Activated naive CD4-positive, alpha-beta T cell treated with anti-CD3 and anti-CD28 coated beads, Interleukin-2, amount 50 U/mL, for 24 hours (primary cell): Measurements from ENCODE around the gene MX1.
"Not testable (repeated sequence)": the region's sequence is repeated elsewhere in the genome, so short reads cannot be mapped to it uniquely, and the experiment has no call there.

ENCODE experiments used
- H3K27ac Mint-ChIP-seq: one replicate; pipeline ENCODE4 v1.8.0; 2021; ENCODE audit warnings: mild to moderate bottlenecking, mixed read lengths
- H3K27me3 Mint-ChIP-seq: one replicate; pipeline ENCODE4 v1.8.0; 2021; ENCODE audit warnings: mixed read lengths
- H3K36me3 Mint-ChIP-seq: one replicate; pipeline ENCODE4 v1.8.0; 2021; ENCODE audit warnings: mixed read lengths
- H3K4me1 Mint-ChIP-seq: one replicate; pipeline ENCODE4 v1.8.0; 2021; ENCODE audit warnings: mixed read lengths
- H3K4me3 Mint-ChIP-seq: one replicate; pipeline ENCODE4 v1.8.0; 2021; ENCODE audit warnings: mild to moderate bottlenecking, mixed read lengths
- H3K9me3 Mint-ChIP-seq: one replicate; pipeline ENCODE4 v1.8.0; 2021; ENCODE audit warnings: mixed read lengths

The MX1 gene

DNA sequence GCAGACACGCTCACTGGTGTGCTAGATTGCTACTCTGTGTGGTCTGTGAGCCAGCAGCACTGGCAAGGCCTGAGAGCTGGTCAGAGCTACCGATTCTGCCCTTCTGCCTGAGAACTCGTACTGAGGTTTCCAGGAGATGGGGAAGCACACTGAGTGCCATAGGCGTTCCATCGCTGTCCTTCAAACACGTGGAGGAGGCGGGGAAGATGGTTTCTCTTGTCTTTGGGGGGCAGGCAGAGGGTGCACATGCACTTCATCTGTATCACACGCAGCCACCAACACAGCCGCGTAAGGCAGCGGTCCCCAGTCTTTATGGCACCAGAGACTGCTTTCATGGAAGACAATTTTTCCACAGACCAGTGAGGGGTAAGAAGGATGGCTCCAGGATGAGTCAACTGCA is 23.8 kb upstream of the MX1 start:
- Mint-ChIP-seq H3K4me1 (no peaks in the 10 kb centered on the region), H3K36me3 (peaks cover 27% of the 10 kb centered on the region), H3K9me3 (no peaks in the 10 kb centered on the region), H3K27me3 (no peaks in the 10 kb centered on the region), H3K27ac (no peak overlapping the region), H3K4me3 (no peak overlapping the region)

DNA sequence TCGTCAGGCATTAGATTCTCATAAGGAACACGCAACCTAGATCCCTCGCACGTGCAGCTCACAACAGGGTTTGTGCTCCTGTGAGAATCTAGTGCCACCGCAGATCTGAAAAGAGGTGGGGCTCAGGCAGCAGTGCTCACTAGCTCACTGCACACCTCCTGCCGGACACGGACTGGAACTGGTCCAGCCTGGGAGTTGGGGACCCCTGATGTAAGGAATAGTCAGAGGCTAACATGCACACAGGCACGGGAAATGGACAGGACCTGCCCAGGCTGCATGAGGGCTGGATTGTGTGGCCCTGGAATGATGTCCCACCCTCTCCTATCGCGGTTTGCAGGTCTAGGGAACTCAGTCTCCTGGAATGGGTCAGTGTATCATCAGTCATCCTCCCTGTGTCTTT is 23.2 kb upstream of the MX1 start:
- H3K27ac Mint-ChIP-seq, result no peak overlapping the region
- no peaks in the 10 kb centered on the region for H3K27me3 Mint-ChIP-seq
- no peaks in the 10 kb centered on the region for H3K9me3 Mint-ChIP-seq
- H3K4me1 Mint-ChIP-seq, result no peaks in the 10 kb centered on the region
- H3K36me3 Mint-ChIP-seq, result peaks cover 23% of the 10 kb centered on the region
- no peak overlapping the region for H3K4me3 Mint-ChIP-seq

DNA sequence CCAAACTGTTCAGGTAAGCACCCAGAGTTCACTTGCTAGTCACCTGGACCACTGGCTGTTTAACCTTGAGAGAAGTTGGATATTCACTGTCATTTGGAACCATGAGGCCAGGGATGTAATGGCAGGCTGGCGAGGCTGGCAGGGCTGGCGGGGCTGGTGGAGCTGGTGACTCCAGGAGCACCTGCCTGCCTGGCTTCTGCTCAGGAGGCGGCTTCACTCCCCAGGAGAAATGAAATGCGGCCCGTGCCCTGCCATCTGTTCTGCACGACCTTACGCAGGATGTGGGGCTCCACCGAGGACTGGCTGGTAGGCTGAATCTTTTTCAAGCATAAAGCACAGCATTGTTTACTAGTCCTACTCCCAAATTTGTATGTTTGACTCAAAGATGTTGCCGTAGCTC is 22.7 kb upstream of the MX1 start:
- H3K4me1 Mint-ChIP-seq, result no peaks in the 10 kb centered on the region
- peaks cover 27% of the 10 kb centered on the region for H3K36me3 Mint-ChIP-seq

DNA sequence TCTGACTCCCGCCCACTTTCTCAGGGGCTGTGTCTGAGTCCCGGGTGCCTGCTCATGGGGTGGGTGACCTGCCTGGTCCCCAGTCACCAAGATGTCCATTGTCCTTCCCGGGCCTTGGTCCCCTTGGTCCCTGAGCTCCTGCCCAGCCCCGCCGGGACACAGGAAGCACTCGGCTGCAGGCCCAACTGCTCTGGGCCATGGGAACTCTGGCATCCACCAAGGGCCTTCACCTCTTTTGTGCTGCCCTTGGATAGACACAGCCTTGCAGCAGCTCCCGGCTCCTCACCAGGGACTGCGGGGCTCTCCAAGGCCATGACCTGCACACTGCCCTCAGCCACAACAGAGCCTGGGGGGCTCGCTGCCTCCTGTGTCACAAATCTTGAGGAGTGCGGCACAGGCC is 22.1 kb upstream of the MX1 start:
- Mint-ChIP-seq H3K9me3 (no peaks in the 10 kb centered on the region), H3K36me3 (peaks cover 33% of the 10 kb centered on the region), H3K4me3 (no peak overlapping the region), H3K4me1 (no peaks in the 10 kb centered on the region), H3K27me3 (no peaks in the 10 kb centered on the region), H3K27ac (no peak overlapping the region)

More for the DNA sequence above, 22.7 kb upstream of the MX1 start:
- H3K4me3 Mint-ChIP-seq, result no peak overlapping the region
- H3K9me3 Mint-ChIP-seq, result no peaks in the 10 kb centered on the region
- H3K27ac Mint-ChIP-seq, result no peak overlapping the region
- H3K27me3 Mint-ChIP-seq, result no peaks in the 10 kb centered on the region

DNA sequence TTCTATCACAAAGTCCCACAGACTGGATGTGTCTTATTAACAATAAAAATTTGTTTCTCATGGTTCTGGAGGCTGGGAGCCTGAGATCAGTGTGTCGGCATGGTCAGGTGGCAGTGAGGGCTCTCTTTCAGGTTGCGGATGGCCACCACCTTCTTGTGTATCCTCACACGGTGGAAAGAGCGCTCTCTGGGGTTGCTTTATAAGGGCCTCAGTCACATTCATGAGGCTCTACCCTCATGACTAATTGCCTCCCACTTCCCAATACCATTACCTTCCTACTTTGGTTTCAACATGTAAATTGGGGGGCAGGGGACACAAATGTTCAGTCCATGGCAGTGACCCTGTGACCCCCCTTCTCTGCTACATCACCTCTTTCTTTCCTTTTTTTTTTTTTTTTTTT is 20.7 kb upstream of the MX1 start:
- H3K4me1 Mint-ChIP-seq, result no peaks in the 10 kb centered on the region
- H3K36me3 Mint-ChIP-seq, result peaks cover 42% of the 10 kb centered on the region
- H3K27ac Mint-ChIP-seq, result no peak overlapping the region
- H3K4me3 Mint-ChIP-seq, result no peak overlapping the region
- peaks cover 1% of the 10 kb centered on the region for H3K9me3 Mint-ChIP-seq
- no peaks in the 10 kb centered on the region for H3K27me3 Mint-ChIP-seq

DNA sequence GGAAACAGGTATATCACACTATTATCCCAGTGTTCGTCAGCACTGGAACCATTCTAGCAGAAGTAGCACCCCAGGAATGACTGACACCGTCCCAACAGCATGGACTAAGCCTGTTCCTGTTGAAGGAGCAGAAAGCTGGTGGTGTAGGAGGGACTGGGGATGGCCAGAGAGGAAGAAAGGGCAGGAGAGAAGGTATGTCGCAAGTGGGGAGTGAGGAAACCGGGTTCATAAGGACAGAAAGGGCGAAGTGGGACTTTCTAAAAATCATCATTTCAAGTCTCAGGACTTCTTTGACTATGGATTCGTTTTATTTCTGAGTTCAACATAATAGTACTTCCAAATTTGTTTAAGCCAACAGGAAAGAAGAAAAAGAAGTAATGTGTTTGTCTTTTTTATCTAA is 19.7 kb upstream of the MX1 start:
- H3K4me1 Mint-ChIP-seq, result no peaks in the 10 kb centered on the region
- H3K27ac Mint-ChIP-seq, result no peak overlapping the region
- peaks cover 43% of the 10 kb centered on the region for H3K36me3 Mint-ChIP-seq
- peaks cover 4% of the 10 kb centered on the region for H3K9me3 Mint-ChIP-seq
- H3K4me3 Mint-ChIP-seq, result no peak overlapping the region
- no peaks in the 10 kb centered on the region for H3K27me3 Mint-ChIP-seq

DNA sequence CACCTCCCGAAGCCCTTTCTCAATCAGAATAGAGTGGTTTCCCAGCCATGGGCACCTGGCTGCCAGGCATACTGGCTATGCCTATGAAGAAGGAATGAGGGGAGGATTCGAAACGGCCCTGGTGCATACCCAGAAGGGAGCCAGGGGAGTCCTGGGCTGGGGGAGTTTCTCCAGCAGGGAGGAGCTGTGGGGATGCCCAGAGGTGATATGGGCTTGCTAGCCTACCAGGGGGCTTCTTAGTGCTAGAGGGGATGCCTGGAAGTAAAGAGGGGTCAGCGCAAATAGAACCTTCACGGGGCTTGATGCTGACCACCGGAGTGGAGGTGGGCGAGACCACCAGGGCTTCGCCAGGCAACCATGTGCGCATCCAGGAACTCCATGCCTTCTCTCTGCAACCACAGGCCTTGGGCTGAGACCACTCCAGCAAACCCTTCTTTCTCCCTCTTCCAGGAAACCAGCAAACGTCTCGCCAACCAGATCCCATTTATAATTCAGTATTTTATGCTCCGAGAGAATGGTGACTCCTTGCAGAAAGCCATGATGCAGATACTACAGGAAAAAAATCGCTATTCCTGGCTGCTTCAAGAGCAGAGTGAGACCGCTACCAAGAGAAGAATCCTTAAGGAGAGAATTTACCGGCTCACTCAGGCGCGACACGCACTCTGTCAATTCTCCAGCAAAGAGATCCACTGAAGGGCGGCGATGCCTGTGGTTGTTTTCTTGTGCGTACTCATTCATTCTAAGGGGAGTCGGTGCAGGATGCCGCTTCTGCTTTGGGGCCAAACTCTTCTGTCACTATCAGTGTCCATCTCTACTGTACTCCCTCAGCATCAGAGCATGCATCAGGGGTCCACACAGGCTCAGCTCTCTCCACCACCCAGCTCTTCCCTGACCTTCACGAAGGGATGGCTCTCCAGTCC is 18.2 kb upstream of the MX1 start:
- H3K27ac Mint-ChIP-seq, result no peak overlapping the region
- no peak overlapping the region for H3K4me3 Mint-ChIP-seq
- no peaks in the 10 kb centered on the region for H3K27me3 Mint-ChIP-seq
- no peaks in the 10 kb centered on the region for H3K4me1 Mint-ChIP-seq
- H3K36me3 Mint-ChIP-seq, result peaks cover 44% of the 10 kb centered on the region
- H3K9me3 Mint-ChIP-seq, result peaks cover 4% of the 10 kb centered on the region

DNA sequence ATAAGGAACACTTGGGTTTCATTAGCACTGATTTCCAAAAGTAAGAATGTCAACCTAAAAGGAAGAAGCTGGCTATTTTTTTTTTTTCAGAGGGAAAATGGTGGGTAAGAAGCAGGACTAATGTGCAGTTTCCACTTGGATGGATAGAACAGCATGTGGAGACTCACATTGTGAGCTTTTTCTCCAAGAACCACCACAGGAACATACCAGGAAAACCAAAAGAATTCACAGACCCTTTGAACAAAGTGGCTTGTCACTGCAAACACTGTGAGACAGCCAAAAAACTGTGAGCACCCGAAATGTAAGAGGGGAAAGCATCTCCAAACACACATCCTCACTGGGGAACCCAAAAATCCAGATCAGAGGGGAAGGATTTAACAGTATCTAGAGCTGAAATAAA is 15.7 kb upstream of the MX1 start:
- Mint-ChIP-seq H3K36me3 (peaks cover 39% of the 10 kb centered on the region), H3K9me3 (peaks cover 18% of the 10 kb centered on the region), H3K4me3 (no peak overlapping the region), H3K27me3 (no peaks in the 10 kb centered on the region), H3K4me1 (no peaks in the 10 kb centered on the region), H3K27ac (peak overlapping the region; percentile 52)

DNA sequence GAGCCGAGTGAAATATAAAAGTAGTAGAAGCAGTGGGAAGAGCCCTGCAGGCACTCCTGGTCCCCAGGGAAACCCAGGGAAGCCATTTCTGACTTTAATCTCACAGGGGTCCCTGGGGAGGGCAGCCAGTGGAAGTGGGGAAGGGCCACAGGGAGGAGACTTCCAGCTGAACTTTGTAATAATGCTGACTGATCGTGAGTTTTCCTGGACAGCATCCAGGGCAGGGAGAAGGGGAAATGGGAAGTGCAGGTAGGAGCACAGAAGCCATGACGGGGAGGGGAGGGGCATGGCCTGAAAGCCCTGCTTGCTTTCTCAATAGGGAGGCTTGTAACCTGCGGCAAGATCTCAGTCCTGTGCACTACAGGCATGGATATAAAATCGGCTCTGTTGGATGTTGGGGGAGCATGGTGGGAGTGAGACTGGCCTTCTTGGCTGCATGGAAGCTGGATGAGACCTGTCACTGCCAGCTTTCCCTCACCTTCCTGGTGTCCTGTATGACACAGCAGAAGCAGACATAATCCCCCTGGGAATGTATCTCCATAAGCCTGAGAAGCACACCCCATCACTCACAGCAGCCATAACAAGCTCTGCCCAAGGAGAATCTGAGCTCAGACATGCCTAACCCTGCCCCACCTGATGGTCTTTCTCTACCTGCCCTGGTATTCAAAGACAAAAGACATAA is 15.1 kb upstream of the MX1 start:
- peaks cover 39% of the 10 kb centered on the region for H3K36me3 Mint-ChIP-seq
- peak overlapping the region; percentile 52 for H3K27ac Mint-ChIP-seq
- H3K4me1 Mint-ChIP-seq, result no peaks in the 10 kb centered on the region
- peaks cover 18% of the 10 kb centered on the region for H3K9me3 Mint-ChIP-seq
- H3K27me3 Mint-ChIP-seq, result no peaks in the 10 kb centered on the region
- no peak overlapping the region for H3K4me3 Mint-ChIP-seq

DNA sequence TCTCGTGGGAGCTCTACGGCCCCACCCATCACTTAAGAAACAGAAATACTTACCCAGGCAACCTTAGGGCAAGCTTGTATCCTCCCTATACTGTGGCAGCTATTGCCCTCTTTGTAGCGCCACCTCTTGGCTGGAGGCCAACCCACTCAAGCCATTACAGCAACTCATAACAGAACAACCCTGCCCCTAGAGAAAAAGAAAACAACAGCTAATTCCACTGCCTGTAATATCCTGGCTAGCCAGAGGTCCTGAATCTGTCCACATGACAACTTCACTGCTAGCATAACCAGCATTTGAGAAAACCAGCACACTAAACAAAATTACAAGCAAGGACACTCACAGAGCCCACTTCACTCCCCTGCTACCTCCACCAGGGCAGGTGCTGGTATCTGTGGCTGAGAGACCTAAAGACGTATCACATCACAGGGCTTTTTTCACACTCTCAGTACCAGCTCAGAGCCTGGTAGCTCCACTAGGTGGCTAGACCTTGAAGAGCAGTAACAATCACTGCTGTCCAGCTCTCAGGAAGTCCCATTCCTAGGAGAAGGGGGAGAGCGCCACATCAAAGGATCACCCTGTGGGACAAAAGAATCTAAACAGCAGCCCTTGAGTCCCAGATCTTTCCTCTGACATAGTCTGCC is 14.5 kb upstream of the MX1 start:
- H3K4me3 Mint-ChIP-seq, result no peak overlapping the region
- H3K36me3 Mint-ChIP-seq, result peaks cover 35% of the 10 kb centered on the region
- H3K27me3 Mint-ChIP-seq, result no peaks in the 10 kb centered on the region
- H3K27ac Mint-ChIP-seq, result no peak overlapping the region
- peaks cover 18% of the 10 kb centered on the region for H3K9me3 Mint-ChIP-seq
- no peaks in the 10 kb centered on the region for H3K4me1 Mint-ChIP-seq

DNA sequence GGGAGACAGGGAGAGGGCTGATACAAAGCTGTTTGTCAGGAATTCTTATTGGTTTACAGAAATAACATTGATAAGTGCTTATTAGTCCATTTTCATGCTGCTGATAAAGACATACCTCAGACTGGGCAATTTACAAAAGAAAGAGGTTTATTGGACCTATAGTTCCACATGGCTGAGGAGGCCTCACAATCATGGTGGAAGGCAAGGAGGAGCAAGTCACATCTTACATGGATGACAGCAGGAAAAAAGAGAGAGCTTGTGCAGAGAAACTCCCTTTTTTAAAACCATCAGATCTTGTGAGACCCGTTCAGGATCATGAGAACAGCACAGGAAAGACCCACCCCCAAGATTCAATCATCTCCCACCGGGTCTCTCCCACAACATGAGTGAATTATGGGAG is 8.5 kb upstream of the MX1 start:
- not testable (repeated sequence) for H3K4me3 Mint-ChIP-seq, H3K36me3 Mint-ChIP-seq, H3K27me3 Mint-ChIP-seq
- peaks cover 18% of the 10 kb centered on the region for H3K4me1 Mint-ChIP-seq
- peaks cover 14% of the 10 kb centered on the region for H3K9me3 Mint-ChIP-seq
- peak overlapping the region; percentile 43 for H3K27ac Mint-ChIP-seq

DNA sequence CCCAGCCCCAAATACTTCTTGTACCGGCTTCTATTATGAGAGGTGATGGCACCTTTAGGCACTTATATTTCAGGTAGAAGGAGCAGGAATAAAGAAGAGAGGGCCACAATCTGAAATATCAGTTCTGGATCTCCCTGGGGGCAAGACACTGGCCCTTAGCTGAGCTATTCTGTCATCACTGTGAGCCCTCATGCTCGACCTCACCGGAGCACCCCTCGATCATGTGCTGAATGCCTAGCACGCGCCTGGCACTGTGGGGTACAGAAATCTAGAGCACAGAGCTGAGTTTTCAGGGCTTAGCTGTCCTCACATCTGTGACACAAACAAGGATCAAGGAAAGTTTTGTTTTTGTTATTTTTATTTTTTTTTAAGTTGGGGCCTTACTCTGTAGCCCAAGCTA is 7.6 kb upstream of the MX1 start:
- peaks cover 26% of the 10 kb centered on the region for H3K4me1 Mint-ChIP-seq
- H3K36me3 Mint-ChIP-seq, result peaks cover 2% of the 10 kb centered on the region
- H3K27me3 Mint-ChIP-seq, result no peaks in the 10 kb centered on the region
- no peak overlapping the region for H3K4me3 Mint-ChIP-seq
- H3K9me3 Mint-ChIP-seq, result peaks cover 14% of the 10 kb centered on the region
- no peak overlapping the region for H3K27ac Mint-ChIP-seq

DNA sequence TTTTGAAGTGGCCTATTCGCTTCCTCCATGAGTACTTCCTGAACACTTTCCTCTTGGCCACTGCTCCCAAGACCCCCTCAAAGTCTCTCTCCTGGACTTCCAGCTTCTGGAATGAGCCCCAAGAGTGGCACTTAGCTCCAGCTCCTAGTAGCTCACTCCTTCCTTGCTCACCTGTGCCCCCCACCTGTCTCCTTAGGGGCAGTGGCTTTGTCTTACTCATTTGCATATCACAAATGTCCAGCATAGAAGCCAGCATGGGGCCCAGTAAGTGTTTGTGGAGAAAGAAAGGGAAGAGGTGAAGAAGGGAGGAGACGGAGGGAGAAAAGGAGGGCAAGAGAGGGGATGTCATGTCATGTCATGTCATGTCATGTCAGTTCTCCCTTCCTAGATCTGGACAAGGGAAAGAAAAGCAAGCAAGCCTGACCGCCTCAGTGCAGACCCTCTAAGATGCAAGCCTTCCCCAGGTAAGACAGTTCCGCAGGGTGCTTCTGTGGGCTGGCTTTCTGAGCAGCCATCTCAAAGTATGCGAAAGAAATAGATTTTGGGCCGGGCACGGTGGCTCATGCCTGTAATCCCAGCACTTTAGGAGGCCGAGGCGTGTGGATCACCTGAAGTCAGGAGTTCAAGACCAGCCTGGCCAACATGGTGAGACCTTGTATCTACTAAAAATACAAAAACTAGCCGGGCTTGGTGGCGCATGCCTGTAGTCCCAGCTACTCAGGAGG is 6.9 kb upstream of the MX1 start:
- H3K9me3 Mint-ChIP-seq, result peaks cover 9% of the 10 kb centered on the region
- peak overlapping the region; percentile 28 for H3K4me3 Mint-ChIP-seq
- peak overlapping the region; percentile 36 for H3K27ac Mint-ChIP-seq
- no peaks in the 10 kb centered on the region for H3K36me3 Mint-ChIP-seq
- H3K4me1 Mint-ChIP-seq, result peaks cover 34% of the 10 kb centered on the region
- H3K27me3 Mint-ChIP-seq, result no peaks in the 10 kb centered on the region

DNA sequence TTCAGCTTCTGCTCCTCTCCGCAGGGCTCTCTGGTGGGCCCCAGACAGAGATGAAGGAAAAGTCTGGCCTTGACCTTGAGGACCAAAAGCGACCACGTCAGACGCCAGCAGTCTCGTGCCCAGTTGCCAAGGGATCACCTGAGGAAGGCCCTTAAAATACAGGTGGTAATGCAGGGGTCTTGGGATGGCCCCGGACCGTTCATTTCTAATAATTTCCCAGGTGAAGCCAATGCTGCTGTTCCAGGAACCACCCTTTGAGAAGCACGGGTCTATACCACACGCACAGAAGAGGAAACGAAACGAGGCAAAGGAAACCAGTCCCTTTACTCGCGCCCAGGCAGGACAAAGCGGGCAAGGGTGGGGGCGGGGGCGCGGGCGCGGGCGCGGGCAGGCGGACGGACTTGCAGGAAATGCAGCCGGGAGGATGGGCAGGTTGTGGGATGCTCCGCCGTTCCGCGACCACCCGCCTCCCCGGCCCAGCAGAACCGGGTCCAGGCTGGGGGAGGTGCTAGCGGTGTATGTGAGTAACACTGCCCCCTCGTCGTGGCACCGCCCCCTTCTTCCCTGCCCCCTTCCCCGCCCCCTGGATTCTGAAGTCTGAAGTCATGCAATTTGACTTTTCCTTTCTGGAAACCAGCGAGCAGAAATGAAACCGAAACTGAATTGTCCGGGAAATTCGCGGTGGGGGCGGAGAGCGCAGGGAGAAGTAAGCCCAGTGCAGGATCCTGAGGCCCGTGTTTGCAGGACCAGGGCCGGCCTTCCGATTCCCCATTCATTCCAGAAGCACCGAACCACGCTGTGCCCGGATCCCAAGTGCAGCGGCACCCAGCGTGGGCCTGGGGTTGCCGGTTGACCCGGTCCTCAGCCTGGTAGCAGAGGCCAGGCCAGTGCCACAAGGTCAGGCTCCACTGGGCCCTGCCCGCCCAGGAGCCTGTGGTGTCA is 5.8 kb upstream of the MX1 start:
- H3K9me3 Mint-ChIP-seq, result no peaks in the 10 kb centered on the region
- no peaks in the 10 kb centered on the region for H3K27me3 Mint-ChIP-seq
- no peaks in the 10 kb centered on the region for H3K36me3 Mint-ChIP-seq
- peaks cover 42% of the 10 kb centered on the region for H3K4me1 Mint-ChIP-seq
- H3K4me3 Mint-ChIP-seq, result peak overlapping the region; percentile 88
- peak overlapping the region; percentile 89 for H3K27ac Mint-ChIP-seq

DNA sequence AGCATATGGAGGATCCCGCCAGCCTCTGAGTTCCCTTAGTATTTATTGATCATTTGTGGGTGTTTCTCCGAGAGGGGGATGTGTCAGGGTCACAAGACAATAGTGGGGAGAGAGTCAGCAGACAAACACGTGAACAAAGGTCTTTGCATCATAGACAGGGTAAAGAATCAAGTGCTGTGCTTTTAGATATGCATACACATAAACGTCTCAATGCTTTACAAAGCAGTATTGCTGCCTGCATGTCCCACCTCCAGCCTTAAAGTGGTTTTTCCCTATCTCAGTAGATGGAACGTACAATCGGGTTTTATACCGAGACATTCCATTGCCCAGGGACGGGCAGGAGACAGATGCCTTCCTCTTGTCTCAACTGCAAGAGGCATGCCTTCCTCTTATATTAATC is 5.0 kb upstream of the MX1 start:
- Mint-ChIP-seq H3K4me3 (peak overlapping the region; percentile 84), H3K4me1 (peaks cover 51% of the 10 kb centered on the region)
- not testable (repeated sequence) for H3K27me3 Mint-ChIP-seq, H3K9me3 Mint-ChIP-seq, H3K36me3 Mint-ChIP-seq, H3K27ac Mint-ChIP-seq
